HepG2 (cell line): ENCODE measurements around the gene CNKSR3. TPM values are rescaled to one million over a fixed set of nuclear protein-coding genes. Genes with fewer than 3 reads are reported as not detected.
A peak's percentile ranks its signal among the peaks of the same experiment; 100 is the strongest.

ENCODE experiments used
- ATAC-seq: fragments of 200-7000 bp; cut with Tn5 transposase; 3 replicates; pipeline ENCODE4 v1.9.1; 2020; ENCODE audit warnings: mild to moderate bottlenecking, moderate library complexity
- BruUV-seq: library from RNA; stranded (reverse); fragments of 400-500 nt; replicated peaks from 2 replicates; lab custom pipeline; 2021; lab: Mats Ljungman, UMichigan
- CTCF ChIA-PET: fragments of 300-600 bp; formaldehyde crosslinking; extraction: SDS; loops from one replicate; lab custom pipeline; 2021; ENCODE audit warnings: low total read pairs, inconsistent platforms, low intra/inter-chr PET ratio; lab: Yijun Ruan, JAX
- POLR2A ChIA-PET: fragments of 350-600 bp; sonication (Branson Sonifier 250); formaldehyde crosslinking; loops from one replicate; lab custom pipeline; 2020; ENCODE audit warnings: antibody characterized with exemption, inconsistent platforms; lab: Yijun Ruan, JAX
- DNase-seq: peaks from one replicate; pipeline ENCODE4 v3.0.0-alpha.2; 2015; ENCODE audit warnings: low spot score
- FAIRE-seq: peaks from 3 replicates; lab custom pipeline; 2011; peaks lifted over from hg19 to GRCh38; lab: Jason Lieb, UNC
- H2AFZ ChIP-seq: one replicate; pipeline ENCODE4 v1.6.1; 2011; ENCODE audit warnings: low read length, inconsistent platforms
- H3K27ac ChIP-seq: fragments of 300-600 bp; 3 replicates; pipeline ENCODE4 v1.8.0; 2011; ENCODE audit warnings: mixed run types, mild to moderate bottlenecking, mixed read lengths, low read length, inconsistent platforms; ENCODE audit not compliant: insufficient read depth; ENCODE audit errors: extremely low read length
- H3K27me3 ChIP-seq, 2 experiments: fragments of 200-600 bp in 1 of 2; 2 replicates in 1 of 2; 3 replicates in 1 of 2; pipeline versions ENCODE4 v1.6.0 to v1.8.0; 2011; ENCODE audit warnings: low read length in 2 of 2, mild to moderate bottlenecking in 2 of 2, moderate library complexity in 2 of 2, inconsistent platforms in 1 of 2; ENCODE audit not compliant: insufficient read depth in 2 of 2, control insufficient read depth in 1 of 2
- H3K36me3 ChIP-seq, 2 experiments: fragments of 200-600 bp in 1 of 2; replicated peaks in 1 of 2; 2 replicates in 1 of 2; 3 replicates in 1 of 2; pipeline versions ENCODE4 v1.5.1 to v1.8.0; 2011; ENCODE audit warnings: low read length in 2 of 2, inconsistent platforms in 1 of 2; ENCODE audit not compliant: insufficient read depth in 2 of 2, control insufficient read depth in 1 of 2
- H3K4me1 ChIP-seq: 2 replicates; pipeline ENCODE4 v1.5.1; 2012; ENCODE audit warnings: low read length, inconsistent platforms; ENCODE audit not compliant: insufficient read depth
- H3K4me2 ChIP-seq: 2 replicates; pipeline ENCODE4 v1.6.0; 2011; ENCODE audit warnings: low read depth, low read length, inconsistent platforms
- H3K4me3 ChIP-seq, 3 experiments: fragments of 200-600 bp in 1 of 3; sonication (generic), shearing (Covaris generic) in 1 of 3; replicated peaks in 1 of 3; 2 replicates each; pipeline ENCODE4 v1.5.1; 2011 to 2016; ENCODE audit warnings: low read length in 3 of 3, inconsistent platforms in 2 of 3, low read depth in 2 of 3, mild to moderate bottlenecking in 2 of 3, control low read depth in 1 of 3, mixed read lengths in 1 of 3; ENCODE audit not compliant: insufficient read depth in 1 of 3
- H3K79me2 ChIP-seq: one replicate; pipeline ENCODE4 v1.6.1; 2011; ENCODE audit warnings: low read length, inconsistent platforms; ENCODE audit not compliant: insufficient read depth
- H3K9ac ChIP-seq: 2 replicates; pipeline ENCODE4 v1.6.0; 2011; ENCODE audit warnings: mild to moderate bottlenecking, low read depth, low read length, inconsistent platforms; ENCODE audit not compliant: insufficient read depth
- H3K9me3 ChIP-seq: 2 replicates; pipeline ENCODE4 v1.5.1; 2012; ENCODE audit warnings: mild to moderate bottlenecking, low read length
- H4K20me1 ChIP-seq: 2 replicates; pipeline ENCODE4 v1.6.0; 2011; ENCODE audit warnings: inconsistent platforms, mild to moderate bottlenecking, low read length, moderate library complexity; ENCODE audit not compliant: insufficient read depth
- GTF2F1 ChIP-seq: fragments of 150-350 bp; IDR thresholded peaks from 2 replicates; pipeline ENCODE4 v1.6.1; 2014; ENCODE audit warnings: low read length
- MAZ ChIP-seq, 2 experiments: sonication (generic) in 1 of 2; formaldehyde crosslinking in 1 of 2; IDR thresholded peaks; 2 replicates each; pipeline versions ENCODE4 v1.5.0 to v1.6.1; 2012 to 2020; ENCODE audit warnings: low read depth in 2 of 2, mild to moderate bottlenecking in 2 of 2, borderline replicate concordance in 1 of 2, improper control_type of control experiment in 1 of 2, low read length in 1 of 2, missing genetic modification reagents in 1 of 2, moderate library complexity in 1 of 2
- NFAT5 ChIP-seq: sonication (generic); formaldehyde crosslinking; IDR thresholded peaks from 2 replicates; pipeline ENCODE4 v1.4.0; 2020; ENCODE audit warnings: missing genetic modification reagents
- SETDB1 ChIP-seq: sonication (generic); formaldehyde crosslinking; IDR thresholded peaks from 2 replicates; pipeline ENCODE4 v1.5.1; 2020; ENCODE audit warnings: missing genetic modification reagents, mild to moderate bottlenecking, borderline replicate concordance
- TSC22D2 ChIP-seq: sonication (generic); formaldehyde crosslinking; IDR thresholded peaks from 2 replicates; pipeline ENCODE4 v1.5.1; 2020; ENCODE audit warnings: missing genetic modification reagents, mild to moderate bottlenecking, borderline replicate concordance
- ZKSCAN8 ChIP-seq: IDR thresholded peaks from 2 replicates; pipeline ENCODE4 v1.6.1; 2016; ENCODE audit warnings: borderline replicate concordance, missing genetic modification reagents, missing compliant biosample characterization
- ZNF331 ChIP-seq: sonication (generic); formaldehyde crosslinking; IDR thresholded peaks from 2 replicates; pipeline ENCODE4 v1.4.0; 2020; ENCODE audit warnings: missing genetic modification reagents
- ZNF432 ChIP-seq: sonication (generic); formaldehyde crosslinking; IDR thresholded peaks from 2 replicates; pipeline ENCODE4 v1.5.0; 2020; ENCODE audit warnings: missing genetic modification reagents, mild to moderate bottlenecking, borderline replicate concordance
- ZNF512 ChIP-seq: sonication (generic); formaldehyde crosslinking; IDR thresholded peaks from 2 replicates; pipeline ENCODE4 v1.4.0; 2020; ENCODE audit warnings: mild to moderate bottlenecking, missing genetic modification reagents
- ZNF782 ChIP-seq: sonication (generic); formaldehyde crosslinking; IDR thresholded peaks from 2 replicates; pipeline ENCODE4 v1.4.0; 2020; ENCODE audit warnings: missing genetic modification reagents, mild to moderate bottlenecking, borderline replicate concordance
- ZSCAN30 ChIP-seq: sonication (generic); formaldehyde crosslinking; IDR thresholded peaks from 2 replicates; pipeline ENCODE4 v1.5.0; 2020; ENCODE audit warnings: mild to moderate bottlenecking, missing genetic modification reagents
- WGBS: methylation state at CpG from one replicate; pipeline ENCODE4 v1.1.6; 2017; ENCODE audit warnings: low lambda C conversion rate; 5-methylcytosine and 5-hydroxymethylcytosine counted together
- in situ Hi-C: cut with HindIII; loops from 2 replicates; pipeline ENCODE4 v1.10.0; 2017; ENCODE audit warnings: low pct_unique_long_range_greater_than_20kb; ENCODE audit not compliant: extremely low pct_ligation_motif_present
- intact Hi-C: fragments of 100-400 bp; cut with micrococcal nuclease; formaldehyde crosslinking; loops from one replicate; pipeline ENCODE4 v1.10.0; 2022; ENCODE audit not compliant: unreplicated experiment
- polyA plus RNA-seq, 8 experiments: library from polyadenylated mRNA; depleted of rRNA in 3 of 8; stranded (reverse) in 7 of 8; unstranded in 1 of 8; fragments of >200 nt; fragmentation: Illumina TruSeq in 4 of 8; extraction: Trizol in 4 of 8; gene quantifications; 2 replicates each; pipeline versions ENCODE4 v1.2.1 to v1.2.3, GENCODE V29; 2011 to 2016; ENCODE audit warnings: low read depth in 4 of 8, missing spikeins in 1 of 8, mixed read lengths in 1 of 8; ENCODE audit not compliant: insufficient read depth in 1 of 8
- total RNA-seq, 5 experiments: library from RNA; depleted of rRNA; stranded (reverse); fragments of >200 nt; fragmentation: Illumina TruSeq; extraction: Trizol; gene quantifications; 2 replicates each; pipeline ENCODE4 v1.2.3, GENCODE V29; 2016; ENCODE audit warnings: low read depth in 1 of 5
- TF ChIP-seq, protein P1 (sequence below): sonication (generic); formaldehyde crosslinking; IDR thresholded peaks from 2 replicates; pipeline ENCODE4 v1.8.0; 2022; ENCODE audit warnings: mild to moderate bottlenecking, missing genetic modification reagents
- TF ChIP-seq, protein P2 (sequence below): sonication (generic); formaldehyde crosslinking; IDR thresholded peaks from 2 replicates; pipeline ENCODE4 v1.9.0; 2021; ENCODE audit warnings: missing genetic modification reagents, borderline replicate concordance

The CNKSR3 gene
- total and polyA plus RNA-seq, 2 of the 13 experiments (the other 11 are each of a cell fraction or from before 2014, with no cell fraction given) = 9.2 to 38.6 TPM

GRCh38 chr6:154537511-154538325 lies 27.2 kb upstream of the CNKSR3 start:
- peak overlapping the region; percentile 75 for H3K4me2 ChIP-seq
- 1% methylated on average over 13 of the region's 13 CpGs for whole genome bisulfite sequencing
- peak overlapping the region; percentile 12; the same call in 1 of the 2 replicates for H3K9ac ChIP-seq
- ChIA-PET POLR2A (interaction anchor here (0.7 to 3.0 kb wide), 2 partner anchors 28 to 190 kb away, joined by 3 to 28 read pairs; partner anchors contain the start of gene CNKSR3), CTCF (no interaction called here)
- H3K27me3 ChIP-seq = no peaks in the 10 kb centered on the region; a peak in 1 of 5 replicates
- FAIRE-seq = peak; percentile 79
- in situ Hi-C loops = no loop called here
- H3K27ac ChIP-seq = no peak overlapping the region
- H3K36me3 ChIP-seq = no peaks in the 10 kb centered on the region
- intact Hi-C loops = no loop called here
- H4K20me1 ChIP-seq = no peaks in the 10 kb centered on the region
- H3K9me3 ChIP-seq = no peaks in the 10 kb centered on the region
- H3K79me2 ChIP-seq = no peaks in the 10 kb centered on the region
- H2AFZ ChIP-seq = no peak overlapping the region
- no TSS peak for BruUV-seq
- H3K4me3 ChIP-seq = peak overlapping the region; percentile 30 to 56 (median 37)
- peak; percentile 58 for DNase-seq
- peaks cover 24% of the 10 kb centered on the region for H3K4me1 ChIP-seq
- peak; percentile 83 for ATAC-seq
- TF ChIP-seq ZKSCAN8 (CRISPR knock-in tag) (no peak), ZSCAN30 (no peak), ZNF432 (CRISPR knock-in tag) (no peak), ZNF331 (CRISPR knock-in tag) (no peak), TSC22D2 (CRISPR knock-in tag) (no peak), MAZ (IDR thresholded peaks at IDR 0.05; ENCODE audit: borderline replicate concordance, low read depth, low read length) (no peak), MAZ (CRISPR knock-in tag; IDR thresholded peaks at IDR 0.05; ENCODE audit: low read depth) (no peak), NFAT5 (CRISPR knock-in tag) (no peak), SETDB1 (CRISPR knock-in tag) (no peak), GTF2F1 (no peak), ZNF512 (CRISPR knock-in tag) (no peak), ZNF782 (CRISPR knock-in tag) (no peak)
- TF ChIP-seq, protein P1, sequence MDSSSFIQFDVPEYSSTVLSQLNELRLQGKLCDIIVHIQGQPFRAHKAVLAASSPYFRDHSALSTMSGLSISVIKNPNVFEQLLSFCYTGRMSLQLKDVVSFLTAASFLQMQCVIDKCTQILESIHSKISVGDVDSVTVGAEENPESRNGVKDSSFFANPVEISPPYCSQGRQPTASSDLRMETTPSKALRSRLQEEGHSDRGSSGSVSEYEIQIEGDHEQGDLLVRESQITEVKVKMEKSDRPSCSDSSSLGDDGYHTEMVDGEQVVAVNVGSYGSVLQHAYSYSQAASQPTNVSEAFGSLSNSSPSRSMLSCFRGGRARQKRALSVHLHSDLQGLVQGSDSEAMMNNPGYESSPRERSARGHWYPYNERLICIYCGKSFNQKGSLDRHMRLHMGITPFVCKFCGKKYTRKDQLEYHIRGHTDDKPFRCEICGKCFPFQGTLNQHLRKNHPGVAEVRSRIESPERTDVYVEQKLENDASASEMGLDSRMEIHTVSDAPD (CRISPR knock-in tag) = no peak
- TF ChIP-seq, protein P2, sequence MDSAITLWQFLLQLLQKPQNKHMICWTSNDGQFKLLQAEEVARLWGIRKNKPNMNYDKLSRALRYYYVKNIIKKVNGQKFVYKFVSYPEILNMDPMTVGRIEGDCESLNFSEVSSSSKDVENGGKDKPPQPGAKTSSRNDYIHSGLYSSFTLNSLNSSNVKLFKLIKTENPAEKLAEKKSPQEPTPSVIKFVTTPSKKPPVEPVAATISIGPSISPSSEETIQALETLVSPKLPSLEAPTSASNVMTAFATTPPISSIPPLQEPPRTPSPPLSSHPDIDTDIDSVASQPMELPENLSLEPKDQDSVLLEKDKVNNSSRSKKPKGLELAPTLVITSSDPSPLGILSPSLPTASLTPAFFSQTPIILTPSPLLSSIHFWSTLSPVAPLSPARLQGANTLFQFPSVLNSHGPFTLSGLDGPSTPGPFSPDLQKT (CRISPR knock-in tag) = no peak
